SK-N-MC (cell line): ENCODE data around the gene BST1.

ENCODE experiments used
- EZH2 ChIP-seq: fragments of 200-600 bp; sonication (generic); IDR thresholded peaks from one replicate; pipeline ENCODE4 v1.6.1; 2017; ENCODE audit warnings: antibody characterized with exemption
- FOXP2 ChIP-seq: optimal IDR thresholded peaks from 2 replicates; pipeline ENCODE3; 2011; ENCODE audit warnings: mild to moderate bottlenecking, moderate library complexity; ENCODE audit not compliant: insufficient read depth; ENCODE audit errors: extremely low read length, control extremely low read depth
- POLR2AphosphoS5 ChIP-seq: IDR thresholded peaks from 2 replicates; pipeline ENCODE4 v1.6.1; 2012; ENCODE audit warnings: mild to moderate bottlenecking, low read depth, low read length, borderline replicate concordance

GRCh38 chr4:15692602-15693001 is 10.3 kb upstream of the BST1 start:
- TF ChIP-seq EZH2 (no peak), POLR2AphosphoS5 (no peak), FOXP2 (no peak)
